Measurements from ENCODE around the gene IL16. TPM values are rescaled to one million over a fixed set of nuclear protein-coding genes. Genes with fewer than 3 reads are reported as not detected.

The IL16 gene
- total and polyA plus RNA-seq, 7 experiments from 2014 or later: 125 to 547 (median 319) TPM

- H3K4me3 Mint-ChIP-seq: no peak overlapping the region
- ChIA-PET POLR2A (no interaction called here), CTCF (no interaction called here)
- no peak overlapping the region for H3K27ac ChIP-seq (ENCODE audit: low read depth, low read length)
- H3K27me3 Mint-ChIP-seq: peaks cover 40 to 46% (median 41%) of the 10 kb centered on the region in 5 donors
- DNase-seq: no peak
- no peak overlapping the region for H3K4me3 ChIP-seq (ENCODE audit: low read length)
- no peaks in the 10 kb centered on the region for H3K27me3 ChIP-seq (ENCODE audit: control insufficient read depth in 2 of 2, insufficient read depth in 2 of 2, low read length in 2 of 2)
- peaks cover 0 to 15% (median 8%) of the 10 kb centered on the region in 7 donors for H3K4me1 Mint-ChIP-seq
- H3K4me1 ChIP-seq (ENCODE audit: control insufficient read depth in 2 of 2, insufficient read depth in 2 of 2, low read length in 2 of 2): no peaks in the 10 kb centered on the region
- H3K36me3 Mint-ChIP-seq: no peaks in the 10 kb centered on the region
- no peak for ATAC-seq
- no peak overlapping the region for H3K27ac Mint-ChIP-seq
- intact Hi-C loops (cut with micrococcal nuclease): no loop called here
- H3K9me3 ChIP-seq (ENCODE audit: control insufficient read depth in 2 of 3, low read length in 3 of 3): no peaks in the 10 kb centered on the region
- H3K36me3 ChIP-seq (ENCODE audit: control insufficient read depth in 2 of 3, insufficient read depth in 3 of 3, low read length in 3 of 3): no peaks in the 10 kb centered on the region
- no peaks in the 10 kb centered on the region for H3K9me3 Mint-ChIP-seq
These were observed 15.5 kb upstream of the IL16 start for GRCh38 chr15:81181220-81181619.

GRCh38 chr15:81182031-81182755 lies 14.5 kb upstream of the IL16 start:
- Histone ChIP-seq H3K27ac (ENCODE audit: low read depth, low read length) (no peak overlapping the region), H3K27me3 (ENCODE audit: control insufficient read depth in 2 of 2, insufficient read depth in 2 of 2, low read length in 2 of 2) (no peaks in the 10 kb centered on the region), H3K36me3 (ENCODE audit: control insufficient read depth in 2 of 3, insufficient read depth in 3 of 3, low read length in 3 of 3) (no peaks in the 10 kb centered on the region), H3K9me3 (ENCODE audit: control insufficient read depth in 2 of 3, low read length in 3 of 3) (no peaks in the 10 kb centered on the region), H3K4me1 (ENCODE audit: control insufficient read depth in 2 of 2, insufficient read depth in 2 of 2, low read length in 2 of 2) (no peaks in the 10 kb centered on the region), H3K4me3 (ENCODE audit: low read length) (no peak overlapping the region)
- ATAC-seq: no peak
- DNase-seq: no peak
- peak overlapping the region in 1 of 9 donors; percentile 17 for H3K27ac Mint-ChIP-seq
- H3K9me3 Mint-ChIP-seq: no peaks in the 10 kb centered on the region
- peaks cover 0 to 15% (median 8%) of the 10 kb centered on the region in 7 donors for H3K4me1 Mint-ChIP-seq
- ChIA-PET CTCF (no interaction called here), POLR2A (no interaction called here)
- intact Hi-C loops (cut with micrococcal nuclease): no loop called here
- H3K36me3 Mint-ChIP-seq: no peaks in the 10 kb centered on the region
- peaks cover 40 to 46% (median 41%) of the 10 kb centered on the region in 5 donors for H3K27me3 Mint-ChIP-seq
- H3K4me3 Mint-ChIP-seq: no peak overlapping the region

- intact Hi-C loops (cut with micrococcal nuclease): no loop called here
- CTCF ChIA-PET: no interaction called here
These were observed 13.8 kb upstream of the IL16 start for GRCh38 chr15:81182756-81183438.

GRCh38 chr15:81183439-81183775 lies 13.3 kb upstream of the IL16 start:
- H3K9me3 Mint-ChIP-seq: no peaks in the 10 kb centered on the region
- ChIA-PET CTCF (no interaction called here), POLR2A (no interaction called here)
- Histone ChIP-seq H3K4me1 (ENCODE audit: control insufficient read depth in 2 of 2, insufficient read depth in 2 of 2, low read length in 2 of 2) (no peaks in the 10 kb centered on the region), H3K27ac (ENCODE audit: low read depth, low read length) (no peak overlapping the region), H3K27me3 (ENCODE audit: control insufficient read depth in 2 of 2, insufficient read depth in 2 of 2, low read length in 2 of 2) (no peaks in the 10 kb centered on the region), H3K36me3 (ENCODE audit: control insufficient read depth in 2 of 3, insufficient read depth in 3 of 3, low read length in 3 of 3) (no peaks in the 10 kb centered on the region), H3K4me3 (ENCODE audit: low read length) (no peak overlapping the region), H3K9me3 (ENCODE audit: control insufficient read depth in 2 of 3, low read length in 3 of 3) (no peaks in the 10 kb centered on the region)
- H3K27me3 Mint-ChIP-seq: peaks cover 41 to 54% (median 41%) of the 10 kb centered on the region in 5 donors
- peaks cover 0 to 15% (median 8%) of the 10 kb centered on the region in 7 donors for H3K4me1 Mint-ChIP-seq
- DNase-seq: no peak
- ATAC-seq: no peak
- intact Hi-C loops (cut with micrococcal nuclease): no loop called here
- H3K27ac Mint-ChIP-seq: no peak overlapping the region
- no peaks in the 10 kb centered on the region for H3K36me3 Mint-ChIP-seq
- H3K4me3 Mint-ChIP-seq: no peak overlapping the region

More at GRCh38 chr15:81182756-81183438, 13.8 kb upstream of the IL16 start:
- peak overlapping the region in 1 of 9 donors; percentile 17 for H3K27ac Mint-ChIP-seq
- peaks cover 0 to 15% (median 8%) of the 10 kb centered on the region in 7 donors for H3K4me1 Mint-ChIP-seq
- Histone ChIP-seq H3K4me3 (ENCODE audit: low read length) (no peak overlapping the region), H3K4me1 (ENCODE audit: control insufficient read depth in 2 of 2, insufficient read depth in 2 of 2, low read length in 2 of 2) (no peaks in the 10 kb centered on the region), H3K27me3 (ENCODE audit: control insufficient read depth in 2 of 2, insufficient read depth in 2 of 2, low read length in 2 of 2) (no peaks in the 10 kb centered on the region), H3K9me3 (ENCODE audit: control insufficient read depth in 2 of 3, low read length in 3 of 3) (no peaks in the 10 kb centered on the region), H3K27ac (ENCODE audit: low read depth, low read length) (no peak overlapping the region), H3K36me3 (ENCODE audit: control insufficient read depth in 2 of 3, insufficient read depth in 3 of 3, low read length in 3 of 3) (no peaks in the 10 kb centered on the region)
- peaks cover 41 to 50% (median 41%) of the 10 kb centered on the region in 5 donors for H3K27me3 Mint-ChIP-seq
- H3K9me3 Mint-ChIP-seq: no peaks in the 10 kb centered on the region
- no peaks in the 10 kb centered on the region for H3K36me3 Mint-ChIP-seq
- POLR2A ChIA-PET: no interaction called here
- DNase-seq: no peak
- no peak overlapping the region for H3K4me3 Mint-ChIP-seq
- no peak for ATAC-seq

GRCh38 chr15:81184188-81184587 lies 12.5 kb upstream of the IL16 start:
- Histone ChIP-seq H3K4me3 (ENCODE audit: low read length) (no peak overlapping the region), H3K36me3 (ENCODE audit: control insufficient read depth in 2 of 3, insufficient read depth in 3 of 3, low read length in 3 of 3) (no peaks in the 10 kb centered on the region), H3K4me1 (ENCODE audit: control insufficient read depth in 2 of 2, insufficient read depth in 2 of 2, low read length in 2 of 2) (no peaks in the 10 kb centered on the region), H3K27me3 (ENCODE audit: control insufficient read depth in 2 of 2, insufficient read depth in 2 of 2, low read length in 2 of 2) (no peaks in the 10 kb centered on the region), H3K9me3 (ENCODE audit: control insufficient read depth in 2 of 3, low read length in 3 of 3) (no peaks in the 10 kb centered on the region), H3K27ac (ENCODE audit: low read depth, low read length) (no peak overlapping the region)
- Mint-ChIP-seq H3K9me3 (no peaks in the 10 kb centered on the region), H3K27me3 (peaks cover 38 to 58% (median 41%) of the 10 kb centered on the region in 5 donors), H3K4me3 (peak overlapping the region in 1 of 10 donors; percentile 3), H3K36me3 (no peaks in the 10 kb centered on the region), H3K27ac (no peak overlapping the region), H3K4me1 (peaks cover 0 to 15% (median 8%) of the 10 kb centered on the region in 7 donors)
- intact Hi-C loops (cut with micrococcal nuclease): no loop called here
- DNase-seq: peak in 1 of 9 donors; percentile 5
- ChIA-PET CTCF (interaction anchor here (1.6 kb wide), 1 partner anchor 82 kb away, joined by 3 read pairs; no protein-coding TSS in a partner anchor), POLR2A (no interaction called here)
- ATAC-seq: peak; percentile 24

- no peak for DNase-seq
- H3K27ac Mint-ChIP-seq: peak overlapping the region in 1 of 9 donors; percentile 37
- peaks cover 35 to 55% (median 41%) of the 10 kb centered on the region in 5 donors for H3K27me3 Mint-ChIP-seq
- no peak overlapping the region for H3K4me3 Mint-ChIP-seq
- H3K4me1 Mint-ChIP-seq: peaks cover 0 to 15% (median 8%) of the 10 kb centered on the region in 7 donors
- Histone ChIP-seq H3K9me3 (ENCODE audit: control insufficient read depth in 2 of 3, low read length in 3 of 3) (no peaks in the 10 kb centered on the region), H3K27ac (ENCODE audit: low read depth, low read length) (no peak overlapping the region), H3K4me3 (ENCODE audit: low read length) (no peak overlapping the region), H3K27me3 (ENCODE audit: control insufficient read depth in 2 of 2, insufficient read depth in 2 of 2, low read length in 2 of 2) (no peaks in the 10 kb centered on the region), H3K36me3 (ENCODE audit: control insufficient read depth in 2 of 3, insufficient read depth in 3 of 3, low read length in 3 of 3) (no peaks in the 10 kb centered on the region), H3K4me1 (ENCODE audit: control insufficient read depth in 2 of 2, insufficient read depth in 2 of 2, low read length in 2 of 2) (no peaks in the 10 kb centered on the region)
- no peak for ATAC-seq
- no peaks in the 10 kb centered on the region for H3K9me3 Mint-ChIP-seq
- POLR2A ChIA-PET: no interaction called here
- CTCF ChIA-PET: interaction anchor here (1.6 kb wide), 1 partner anchor 80 kb away, joined by 3 read pairs; no protein-coding TSS in a partner anchor
- H3K36me3 Mint-ChIP-seq: no peaks in the 10 kb centered on the region
- intact Hi-C loops (cut with micrococcal nuclease): no loop called here
These were observed 10.9 kb upstream of the IL16 start for GRCh38 chr15:81185631-81186295.
